H54 (cell line): ENCODE data around the gene PPEF1.

Experiments used
- DNase-seq: peaks from one replicate; pipeline ENCODE4 v3.0.0; 2011; ENCODE audit warnings: low spot score, mixed read lengths; ENCODE audit not compliant: insufficient read length
- FAIRE-seq: peaks from 3 replicates; lab custom pipeline; 2011; peaks lifted over from hg19 to GRCh38; lab: Jason Lieb, UNC
- POLR2A ChIP-seq: IDR thresholded peaks from 2 replicates; pipeline ENCODE4 v1.6.1; 2011; ENCODE audit warnings: low read depth, mild to moderate bottlenecking, low read length

Gene PPEF1

GRCh38 chrX:18707426-18708049, at the start of gene PPEF1:
TSS of gene PPEF1 (plus strand) at chrX:18707645. CDS start at chrX:18707781, 136 bp downstream.
- no peak for FAIRE-seq
- no peak for TF ChIP-seq POLR2A

DNA sequence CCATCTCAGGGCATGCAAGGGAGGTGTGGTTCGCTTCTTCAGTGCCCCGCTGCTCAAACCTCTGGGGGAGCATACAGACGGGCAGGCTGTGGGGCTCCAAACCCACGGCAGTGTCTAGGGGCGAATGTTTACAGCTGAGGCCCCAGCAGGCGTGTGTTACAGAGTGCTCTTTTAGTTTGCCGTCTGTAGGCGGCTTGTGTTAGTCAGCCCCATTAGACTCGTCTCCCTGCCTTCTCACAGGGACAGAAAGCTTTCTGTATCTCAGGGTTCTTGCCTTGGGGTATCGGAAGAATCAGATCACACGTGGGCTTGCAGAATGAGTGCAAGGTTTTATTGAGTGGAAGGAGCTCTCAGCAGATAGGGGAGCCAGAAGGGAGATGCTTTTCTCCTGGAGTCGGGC, 46.2 kb upstream of the PPEF1 start:
- TF ChIP-seq POLR2A = no peak
- FAIRE-seq (no peak), DNase-seq (no peak)

More at GRCh38 chrX:18707426-18708049, at the start of gene PPEF1:
- DNase-seq = no peak

- no peak for TF ChIP-seq POLR2A
- DNase-seq = no peak
- FAIRE-seq = no peak
These were observed 42.5 kb upstream of the PPEF1 start for GRCh38 chrX:18664947-18665346.

- TF ChIP-seq POLR2A = no peak
- FAIRE-seq = no peak
- DNase-seq = no peak
These were observed 40.8 kb upstream of the PPEF1 start for GRCh38 chrX:18666614-18667013.

GRCh38 chrX:18668071-18668835, 39.2 kb upstream of the PPEF1 start:
- DNase-seq (no peak), FAIRE-seq (no peak)
- TF ChIP-seq POLR2A = no peak

DNA sequence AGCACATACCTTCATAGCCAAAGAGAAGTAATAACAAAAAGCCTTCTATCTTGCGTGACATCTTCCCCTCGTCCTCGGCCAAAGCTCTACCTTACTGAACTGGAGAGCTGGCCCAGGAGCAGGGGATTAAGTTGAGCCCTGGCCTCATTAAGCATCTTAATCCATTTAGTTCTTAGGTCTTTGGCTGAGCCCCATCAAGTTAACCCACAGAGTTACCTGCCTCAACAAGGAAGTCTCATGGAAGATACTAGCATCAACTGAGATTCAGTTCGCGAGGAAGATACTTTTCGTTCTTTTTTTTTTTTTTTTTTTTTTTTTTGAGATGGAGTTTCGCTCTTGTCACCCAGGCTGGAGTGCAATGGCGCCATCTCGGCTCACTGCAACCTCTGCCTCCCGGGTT, 35.4 kb upstream of the PPEF1 start, which contains the start of gene RS1:
Gene RS1 (minus strand): TSS at position 101 of the 400 bp plus-strand sequence. CDS start 40 bp downstream, at position 61.
- FAIRE-seq = no peak
- TF ChIP-seq POLR2A = no peak
- no peak for DNase-seq

- FAIRE-seq (no peak), DNase-seq (no peak)
- TF ChIP-seq POLR2A = no peak
These were observed 33.0 kb upstream of the PPEF1 start for GRCh38 chrX:18674417-18674787.

DNA sequence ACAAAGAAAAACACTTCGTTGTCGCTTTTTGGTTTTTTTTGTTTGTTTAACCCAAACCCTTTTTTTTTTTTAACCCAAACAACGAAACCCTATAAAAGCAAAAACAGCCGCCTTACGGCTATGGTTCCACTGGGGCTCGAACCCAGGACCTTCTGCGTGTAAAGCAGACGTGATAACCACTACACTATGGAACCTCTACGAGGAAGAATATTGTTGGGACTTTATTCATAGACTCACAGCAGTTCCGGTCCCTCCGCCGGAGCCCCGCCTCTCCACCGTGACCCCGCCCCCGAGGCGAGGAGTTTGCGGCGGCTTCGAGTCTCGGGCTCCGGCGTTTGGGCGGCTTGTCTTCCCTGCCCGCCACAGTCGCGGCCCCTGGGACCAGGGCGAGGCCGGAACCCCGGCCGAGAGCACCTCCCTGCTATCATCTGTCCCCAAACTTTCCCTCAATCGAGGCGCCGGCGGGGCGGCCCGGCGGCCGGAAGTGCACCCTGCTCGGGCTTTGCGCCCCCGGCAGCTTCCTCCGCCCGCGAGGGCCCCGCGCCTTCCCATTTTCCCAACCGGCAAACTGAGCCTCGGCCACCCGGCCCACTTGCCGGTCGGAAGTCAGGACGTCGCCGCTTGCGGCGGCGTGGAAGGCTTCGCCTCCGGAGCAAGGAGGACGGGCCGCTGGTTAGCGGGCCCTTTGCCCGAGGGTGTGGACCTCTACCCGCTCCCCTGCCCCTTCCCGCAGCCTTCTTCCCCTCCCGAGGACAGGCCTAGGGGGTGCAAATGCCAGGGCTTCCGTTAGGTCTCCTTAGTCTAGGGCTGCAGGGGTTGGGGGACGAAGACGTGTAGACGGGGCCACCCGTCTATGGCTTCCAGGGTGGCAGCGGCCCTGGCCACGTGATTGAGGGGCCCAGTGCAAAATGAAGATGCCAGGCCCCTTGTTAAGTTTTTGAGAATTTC, 32.4 kb upstream of the PPEF1 start:
- 0 out of 2 replicates have a peak, but pooled peaks have one; percentile 35 for TF ChIP-seq POLR2A
- DNase-seq = peak; percentile 38
- no peak for FAIRE-seq

GRCh38 chrX:18676050-18676449, 31.4 kb upstream of the PPEF1 start:
- no peak for TF ChIP-seq POLR2A
- FAIRE-seq = no peak
- DNase-seq = no peak

DNA sequence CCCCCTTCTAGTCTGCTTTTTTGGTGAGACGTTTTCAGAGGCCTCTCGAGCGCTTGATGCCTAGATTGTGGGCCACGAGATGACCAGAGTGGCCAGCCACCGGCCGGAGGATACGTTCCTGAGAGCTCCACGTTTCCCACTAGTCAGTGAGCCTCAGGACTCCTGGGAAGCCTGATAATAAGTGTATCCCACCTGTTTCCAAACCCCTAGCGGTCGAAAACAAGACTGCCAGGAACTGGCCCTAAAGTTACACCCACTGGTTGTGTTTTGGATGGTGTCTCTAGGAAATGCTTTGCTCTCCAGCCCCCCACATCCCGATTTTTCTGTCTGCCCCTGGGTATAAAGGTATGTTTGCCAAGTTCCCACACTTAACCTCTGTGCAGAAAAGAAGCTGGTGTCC, 31.0 kb upstream of the PPEF1 start:
- DNase-seq (no peak), FAIRE-seq (no peak)
- TF ChIP-seq POLR2A = no peak

DNA sequence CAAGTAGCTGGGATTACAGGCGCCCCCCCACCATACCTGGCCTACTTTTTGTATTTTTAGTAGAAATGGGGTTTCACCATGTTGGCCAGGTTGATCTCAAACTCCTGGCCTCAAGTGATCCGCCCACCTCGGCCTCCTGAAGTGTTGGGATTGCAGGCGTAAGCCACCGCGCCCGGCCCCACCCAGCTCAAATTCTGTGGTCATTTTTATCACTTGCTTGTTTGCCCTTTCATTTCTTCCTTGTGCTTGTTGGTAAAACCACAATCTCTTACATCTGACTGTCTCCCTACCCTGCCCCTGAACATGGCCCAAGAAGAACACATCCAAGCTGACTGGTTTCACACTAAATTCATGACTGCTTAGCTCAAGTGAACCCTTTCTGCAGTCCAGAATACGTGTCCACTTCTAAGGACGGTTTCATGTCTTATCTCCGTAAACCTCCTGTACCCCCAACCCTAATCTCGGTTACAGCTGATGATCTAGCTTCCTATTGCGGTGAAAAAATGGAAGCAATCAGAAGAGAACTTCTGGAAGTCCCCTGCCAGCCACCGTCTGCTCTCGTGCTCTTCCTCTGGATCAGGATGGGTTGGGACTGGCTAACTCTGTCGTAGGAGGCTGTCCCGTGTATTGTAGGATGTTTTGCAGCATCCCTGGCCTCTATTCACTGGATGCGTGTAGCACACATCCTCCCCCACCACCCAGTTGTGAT, 30.1 kb upstream of the PPEF1 start:
- DNase-seq (no peak), FAIRE-seq (no peak)
- TF ChIP-seq POLR2A = no peak

DNA sequence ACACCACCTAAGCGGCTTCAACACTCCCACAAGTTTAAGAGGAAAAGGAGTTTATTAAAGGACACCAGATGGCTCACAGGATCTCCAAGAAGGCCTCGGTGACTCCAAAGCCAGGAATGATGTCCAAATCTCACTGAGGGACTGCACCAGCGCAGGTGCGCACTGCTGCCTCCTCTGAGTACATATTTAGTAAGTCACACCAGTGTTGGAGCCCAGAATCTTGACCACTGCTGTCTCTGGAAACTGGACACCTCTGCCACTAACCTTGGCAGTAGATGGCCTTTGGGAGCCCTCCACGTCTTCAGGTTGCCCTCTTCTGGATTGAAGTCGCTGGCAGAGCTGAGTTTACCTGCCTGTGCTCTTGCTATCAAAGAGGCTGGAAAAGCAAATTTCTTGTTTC, 25.4 kb upstream of the PPEF1 start:
- no peak for TF ChIP-seq POLR2A
- DNase-seq = no peak
- FAIRE-seq = no peak

GRCh38 chrX:18682979-18683387, 24.5 kb upstream of the PPEF1 start:
- FAIRE-seq (no peak), DNase-seq (no peak)
- no peak for TF ChIP-seq POLR2A
